ENCODE measurements around the gene MARCHF6.
A peak's percentile ranks its signal among the peaks of the same experiment; 100 is the strongest.
"Not testable (repeated sequence)": the region's sequence is repeated elsewhere in the genome, so short reads cannot be mapped to it uniquely, and the experiment has no call there.

MARCHF6 gene

GRCh38 chr5:10323588-10324488 lies 29.7 kb upstream of the MARCHF6 start:
- DNase-seq (ENCODE audit: low read depth) = no peak

- DNase-seq (ENCODE audit: low read depth) = no peak
Measured at GRCh38 chr5:10324518-10325370, 28.8 kb upstream of the MARCHF6 start.

GRCh38 chr5:10328323-10328722 lies 25.2 kb upstream of the MARCHF6 start:
- peak; percentile 82 for DNase-seq (ENCODE audit: low read depth)

- no peak for DNase-seq (ENCODE audit: low read depth)
Measured at GRCh38 chr5:10329446-10329819, 24.1 kb upstream of the MARCHF6 start.

GRCh38 chr5:10329820-10330481 lies 23.5 kb upstream of the MARCHF6 start:
- DNase-seq (ENCODE audit: low read depth) = peak; percentile 51

- no peak for DNase-seq (ENCODE audit: low read depth)
Measured at GRCh38 chr5:10330511-10331230, 22.8 kb upstream of the MARCHF6 start.

- DNase-seq (ENCODE audit: low read depth) = no peak
Measured at GRCh38 chr5:10331341-10331796, 22.1 kb upstream of the MARCHF6 start.

- no peak for DNase-seq (ENCODE audit: low read depth)
Measured at GRCh38 chr5:10332301-10332700, 21.2 kb upstream of the MARCHF6 start.

GRCh38 chr5:10333154-10334006 lies 20.1 kb upstream of the MARCHF6 start:
- peak; percentile 58 for DNase-seq (ENCODE audit: low read depth)

- DNase-seq (ENCODE audit: low read depth) = no peak
Measured at GRCh38 chr5:10334831-10335230, 18.7 kb upstream of the MARCHF6 start.

- no peak for DNase-seq (ENCODE audit: low read depth)
Measured at GRCh38 chr5:10335711-10336470, 17.6 kb upstream of the MARCHF6 start.

- no peak for DNase-seq (ENCODE audit: low read depth)
Measured at GRCh38 chr5:10337107-10337506, 16.4 kb upstream of the MARCHF6 start.

GRCh38 chr5:10337986-10338385 lies 15.5 kb upstream of the MARCHF6 start:
- DNase-seq (ENCODE audit: low read depth) = no peak

- DNase-seq (ENCODE audit: low read depth) = no peak
Measured at GRCh38 chr5:10338686-10339057, 14.8 kb upstream of the MARCHF6 start.

- DNase-seq (ENCODE audit: low read depth) = no peak
Measured at GRCh38 chr5:10339058-10339811, 14.3 kb upstream of the MARCHF6 start.

GRCh38 chr5:10339958-10340357 lies 13.5 kb upstream of the MARCHF6 start:
- DNase-seq (ENCODE audit: low read depth) = no peak

GRCh38 chr5:10343486-10343885 lies 10.0 kb upstream of the MARCHF6 start:
- no peak for DNase-seq (ENCODE audit: low read depth)

- DNase-seq (ENCODE audit: low read depth) = not testable (repeated sequence)
Measured at GRCh38 chr5:10344461-10345106, 8.9 kb upstream of the MARCHF6 start.

- no peak for DNase-seq (ENCODE audit: low read depth)
Measured at GRCh38 chr5:10348258-10348657, 5.2 kb upstream of the MARCHF6 start.
